Activated CD8-positive, alpha-beta memory T cell treated with anti-CD3 and anti-CD28 coated beads, Interleukin-2, amount 50 U/mL, for 24 hours (primary cell): ENCODE results near the gene RFPL1.

Experiments
- DNase-seq: peaks from one replicate; pipeline ENCODE4 v3.0.0-alpha.2; 2020; ENCODE audit errors: extremely low read depth

Gene RFPL1

DNA sequence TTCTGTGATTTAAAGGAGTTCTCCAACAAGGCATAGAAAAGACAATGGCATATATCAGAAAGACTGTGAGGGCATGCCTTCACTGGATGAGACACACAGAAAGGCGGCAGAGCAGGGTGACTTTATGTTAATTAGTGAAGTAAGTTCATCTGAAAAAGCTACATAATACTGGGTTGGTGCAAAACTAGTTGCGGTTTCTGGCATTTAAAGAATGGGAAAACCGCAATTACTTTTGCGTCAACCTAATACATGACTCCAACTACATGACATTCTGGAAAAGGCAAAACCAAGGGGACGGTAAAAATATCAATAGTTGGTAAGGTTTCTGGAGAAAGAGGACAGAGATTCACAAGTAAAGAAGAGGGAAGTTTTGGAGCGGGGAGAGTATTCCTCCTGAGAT is 5.1 kb downstream of the RFPL1 start:
- DNase-seq, result no peak

- no peak for DNase-seq
These were observed 5.7 kb downstream of the RFPL1 start for GRCh38 chr22:29443861-29444792.

- no peak for DNase-seq
These were observed 7.1 kb downstream of the RFPL1 start for GRCh38 chr22:29445508-29445907.

GRCh38 chr22:29447906-29448305 is 9.5 kb downstream of the RFPL1 start:
- no peak for DNase-seq

- no peak for DNase-seq
These were observed 11.0 kb downstream of the RFPL1 start for GRCh38 chr22:29449296-29449875.

DNA sequence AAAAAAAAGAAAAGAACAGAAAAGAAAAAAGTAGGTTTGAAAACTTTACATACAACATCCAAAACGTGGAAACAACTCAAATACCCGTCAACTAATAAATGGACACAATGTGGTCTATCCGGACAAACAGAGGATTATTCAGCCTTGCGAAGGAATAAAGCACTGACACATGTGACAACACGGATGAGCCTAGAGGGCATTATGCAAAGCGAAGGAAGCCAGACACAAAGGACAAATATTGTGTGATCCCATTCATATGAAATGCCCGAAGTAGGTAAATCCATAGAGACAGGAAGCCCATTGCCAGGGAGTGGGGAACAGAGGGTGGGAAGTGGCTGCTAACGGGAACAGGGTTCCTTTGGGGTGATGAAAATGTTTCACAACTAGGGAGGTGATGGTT is 11.8 kb downstream of the RFPL1 start:
- DNase-seq, result no peak

DNA sequence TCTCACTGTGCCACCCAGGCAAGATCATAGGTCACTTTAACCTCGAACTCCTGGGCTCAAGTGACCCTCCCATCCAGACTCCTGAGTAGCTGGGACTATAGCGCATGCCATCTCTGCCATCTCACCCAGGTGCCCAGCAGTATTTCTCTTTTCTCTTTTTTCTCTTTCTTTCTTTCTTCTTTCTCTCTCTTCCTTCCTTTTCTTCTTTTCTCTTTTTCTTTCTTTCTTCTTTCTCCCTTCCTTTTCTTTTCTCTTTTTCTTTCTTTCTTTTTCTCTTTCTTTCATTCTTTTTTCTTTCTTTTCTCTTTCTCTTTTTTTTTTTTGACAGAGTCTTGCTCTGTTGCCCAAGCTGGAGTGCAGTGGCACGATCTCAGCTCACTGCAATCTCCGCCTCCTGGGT is 13.5 kb downstream of the RFPL1 start:
- no peak for DNase-seq

GRCh38 chr22:29454276-29454675 is 15.9 kb downstream of the RFPL1 start:
- no peak for DNase-seq

DNA sequence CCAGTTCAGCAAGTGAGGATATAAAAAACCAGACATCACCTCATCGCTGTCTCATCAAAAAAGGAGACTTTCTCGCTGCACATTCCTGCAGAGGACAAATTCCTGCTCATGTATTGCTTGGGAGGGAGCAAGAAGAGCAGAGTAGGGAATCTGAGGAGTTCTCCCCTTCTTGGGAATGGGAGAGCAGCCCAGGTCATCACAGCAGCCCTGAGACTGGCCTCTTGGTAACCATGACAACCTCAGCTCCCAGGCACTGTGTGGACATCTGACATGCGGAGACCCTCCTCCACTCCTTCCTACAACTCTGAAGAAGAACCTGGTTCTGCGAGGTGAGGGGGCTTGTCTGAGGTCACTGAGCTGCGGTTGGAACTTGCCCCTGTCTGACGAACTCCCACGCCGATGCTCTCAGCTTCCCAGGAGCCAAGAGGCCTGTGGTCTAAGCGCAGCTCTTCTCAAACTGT is 17.9 kb downstream of the RFPL1 start:
- no peak for DNase-seq

DNA sequence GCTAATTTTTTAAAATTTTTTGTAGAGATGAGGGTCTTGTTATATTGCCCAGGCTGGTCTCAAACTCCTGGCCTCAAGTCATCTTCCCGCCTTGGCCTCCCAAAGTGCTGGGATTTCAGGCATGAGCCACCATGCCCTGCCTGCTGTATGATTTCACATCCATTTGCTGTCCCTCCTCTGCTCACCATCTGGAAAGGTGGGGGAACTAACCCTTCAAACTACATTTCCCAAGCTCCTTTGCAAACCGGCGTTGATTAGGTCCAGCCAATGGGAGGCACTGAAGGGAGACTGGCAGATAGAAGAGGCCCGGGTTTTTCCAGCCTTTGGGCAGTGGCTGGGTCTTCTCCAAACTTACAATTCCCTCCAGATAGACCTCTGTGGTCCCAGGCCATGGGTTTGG is 19.3 kb downstream of the RFPL1 start:
- no peak for DNase-seq

DNA sequence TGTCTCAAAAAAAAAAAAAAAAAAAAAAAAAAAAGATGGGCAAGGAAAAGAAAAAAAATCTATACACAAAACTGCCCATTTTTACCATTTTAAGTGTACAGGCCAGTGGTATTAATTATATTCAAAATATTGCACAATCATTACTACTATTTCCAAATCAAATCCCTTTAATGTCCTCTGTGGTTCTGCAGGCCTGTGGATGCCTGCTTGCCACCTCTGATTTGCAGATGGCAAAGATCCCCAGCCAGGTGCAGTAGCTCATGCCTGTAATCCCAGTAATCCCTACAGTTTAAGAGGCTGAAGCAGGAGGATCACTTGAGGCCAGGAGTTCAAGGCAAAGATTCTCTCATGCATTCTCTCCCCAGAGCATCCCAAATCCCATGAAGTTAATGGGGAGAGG is 20.2 kb downstream of the RFPL1 start:
- DNase-seq, result no peak

- DNase-seq, result no peak
These were observed 21.4 kb downstream of the RFPL1 start for GRCh38 chr22:29459773-29460172.

- no peak for DNase-seq
These were observed 22.9 kb downstream of the RFPL1 start for GRCh38 chr22:29461263-29461662.

- no peak for DNase-seq
These were observed 25.2 kb downstream of the RFPL1 start for GRCh38 chr22:29463629-29464028.

- DNase-seq, result no peak
These were observed 26.2 kb downstream of the RFPL1 start for GRCh38 chr22:29464581-29464980.

DNA sequence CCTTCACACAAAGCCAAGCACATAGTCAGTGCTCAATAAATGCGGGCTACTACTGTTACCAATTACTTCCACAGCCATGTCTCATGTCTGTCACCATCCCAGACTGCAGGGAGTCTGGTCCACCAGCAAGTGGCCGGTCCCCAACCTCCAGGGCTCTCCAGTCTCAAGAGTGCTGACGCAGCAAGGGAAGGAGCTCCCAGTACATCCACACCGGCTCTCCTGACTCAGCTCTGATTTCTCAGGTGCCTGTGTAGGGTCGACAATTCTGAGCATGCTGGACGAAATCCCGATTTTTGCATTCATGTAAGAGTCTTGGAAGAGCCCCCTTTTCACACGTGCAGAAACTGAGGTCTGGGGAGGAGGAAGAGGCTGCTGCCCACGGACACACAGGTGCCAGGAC is 31.4 kb downstream of the RFPL1 start:
- DNase-seq, result no peak

GRCh38 chr22:29470159-29470855 is 31.9 kb downstream of the RFPL1 start:
- DNase-seq, result no peak

DNA sequence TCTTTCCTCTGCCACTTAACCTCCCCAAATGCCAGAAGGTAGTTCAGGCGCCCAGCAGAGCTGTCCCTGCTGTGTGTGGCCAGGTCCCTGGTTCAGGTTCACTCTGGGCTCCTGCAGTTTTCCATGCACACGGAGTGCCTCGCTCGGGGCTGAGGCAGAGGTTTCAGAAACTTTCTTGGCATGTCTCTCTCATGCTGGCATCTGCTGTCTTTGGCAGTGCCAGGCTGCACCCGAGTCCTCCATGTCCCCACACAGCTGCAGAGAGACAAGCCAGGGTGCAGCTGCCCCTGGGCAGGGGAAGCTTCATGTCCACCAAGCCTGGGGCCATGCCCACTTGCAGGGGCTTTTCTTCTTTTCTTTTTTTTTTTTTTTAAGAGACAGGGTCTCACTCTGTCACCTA is 34.6 kb downstream of the RFPL1 start:
- DNase-seq, result no peak

GRCh38 chr22:29475550-29475949 is 37.2 kb downstream of the RFPL1 start:
- no peak for DNase-seq

DNA sequence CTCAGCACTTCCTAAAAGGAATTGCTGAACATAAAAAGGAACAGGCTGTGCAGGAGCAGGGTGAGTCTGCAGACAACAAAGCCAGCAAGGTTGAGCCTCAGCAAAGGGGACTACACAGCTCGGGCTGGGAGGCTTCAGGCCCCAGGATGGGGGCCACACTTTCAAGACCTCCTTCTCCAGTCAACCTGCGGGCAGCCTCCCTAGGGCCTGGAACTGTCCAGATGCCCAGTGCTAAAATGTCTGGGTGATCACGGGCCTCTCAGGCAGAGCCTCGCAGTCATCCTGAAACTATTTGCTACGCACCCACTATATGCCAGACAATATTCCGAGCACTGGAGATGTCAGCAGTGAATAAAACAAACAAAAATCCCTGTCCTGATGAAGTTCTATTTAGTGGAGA is 37.7 kb downstream of the RFPL1 start:
- DNase-seq, result no peak

DNA sequence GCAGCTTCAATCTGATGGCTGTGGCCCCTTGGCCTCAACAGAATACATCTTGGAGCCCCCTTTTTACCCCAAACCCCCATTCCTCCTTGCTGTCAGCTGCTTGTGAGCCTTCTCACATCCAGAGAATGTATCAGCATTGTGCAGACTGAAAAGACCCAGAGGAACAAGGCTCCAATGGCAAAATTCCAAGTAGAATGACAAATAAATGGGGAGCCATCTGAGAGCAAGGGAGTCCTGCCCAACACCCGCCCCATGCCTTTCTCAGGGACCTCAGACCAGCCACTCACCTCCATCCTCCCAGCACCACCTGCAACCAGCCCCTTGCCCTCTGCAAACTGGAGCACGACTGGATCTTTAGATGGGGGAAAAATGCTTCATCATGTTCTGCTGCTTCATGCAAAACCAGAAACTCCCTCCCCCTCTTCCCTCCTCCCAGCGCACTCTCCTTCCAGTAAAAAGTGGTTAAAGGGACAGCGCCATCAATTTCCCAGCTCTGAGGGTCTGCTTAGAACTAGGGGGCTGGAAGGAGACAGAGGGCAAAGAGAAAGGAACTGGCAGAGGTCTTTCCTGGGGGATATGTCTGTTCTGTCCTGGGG is 39.4 kb downstream of the RFPL1 start:
- no peak for DNase-seq
